GDM1 (cell line): Measurements from ENCODE around the gene MID2.
"Not testable (repeated sequence)": the region's sequence is repeated elsewhere in the genome, so short reads cannot be mapped to it uniquely, and the experiment has no call there.

Experiments used
- DNase-seq: peaks from one replicate; lab custom pipeline; 2025; lab: John Stamatoyannopoulos, UW

Gene MID2

DNA sequence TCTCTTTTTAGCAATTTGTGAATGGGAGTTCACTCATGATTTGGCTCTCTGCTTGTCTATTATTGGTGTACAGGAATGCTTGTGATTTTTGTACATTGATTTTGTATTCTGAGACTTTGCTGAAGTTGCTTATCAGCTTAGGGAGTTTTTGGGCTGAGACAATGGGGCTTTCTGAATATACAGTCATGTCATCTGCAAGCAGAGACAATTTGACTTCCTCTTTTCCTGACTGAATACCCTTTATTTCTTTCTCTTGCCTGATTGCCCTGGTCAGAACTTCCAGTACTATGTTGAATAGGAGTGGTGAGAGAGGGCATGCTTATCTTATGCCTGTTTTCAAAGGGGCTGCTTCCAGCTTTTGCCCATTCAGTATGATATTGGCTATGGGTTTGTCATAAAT is 129.7 kb downstream of the MID2 start:
- not testable (repeated sequence) for DNase-seq

DNA sequence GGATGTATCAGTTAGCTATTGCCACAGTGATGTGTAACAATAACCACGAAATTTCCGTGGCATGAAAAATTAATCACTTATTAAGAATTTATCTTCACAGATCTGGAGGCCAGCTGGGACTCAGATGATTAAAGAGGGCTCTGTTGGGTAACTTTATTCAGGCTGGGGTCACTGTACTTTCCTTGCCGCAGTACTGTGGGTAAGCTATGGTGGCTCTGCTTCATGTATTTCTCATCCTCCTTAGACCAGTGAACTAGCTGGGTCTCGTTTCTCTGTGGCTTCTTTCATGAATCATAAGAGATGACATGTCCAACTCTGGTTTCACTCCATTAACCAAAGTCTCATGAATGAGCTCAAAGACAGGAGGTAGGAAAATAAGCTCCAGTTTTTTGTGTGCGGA is 143.0 kb downstream of the MID2 start:
- no peak for DNase-seq

DNA sequence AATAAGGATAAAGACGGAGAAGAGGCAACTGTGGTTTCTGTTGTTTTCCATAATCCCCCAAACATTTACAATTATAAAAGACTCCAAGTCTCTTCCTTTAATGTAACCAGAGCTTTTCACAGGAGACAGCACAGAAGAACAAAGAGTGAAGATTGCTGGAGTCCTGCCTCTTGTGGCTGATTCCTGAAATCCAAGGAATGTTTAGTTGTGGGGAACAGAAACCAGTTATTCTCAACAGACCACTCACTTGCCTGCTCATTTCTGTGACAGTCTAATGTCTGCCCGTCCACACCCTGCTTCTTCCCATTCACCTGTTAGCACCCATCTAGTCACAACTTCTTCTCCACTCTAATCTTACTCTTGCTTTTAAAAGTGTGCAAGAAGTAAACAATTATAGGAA is 144.4 kb downstream of the MID2 start:
- DNase-seq, result no peak

DNA sequence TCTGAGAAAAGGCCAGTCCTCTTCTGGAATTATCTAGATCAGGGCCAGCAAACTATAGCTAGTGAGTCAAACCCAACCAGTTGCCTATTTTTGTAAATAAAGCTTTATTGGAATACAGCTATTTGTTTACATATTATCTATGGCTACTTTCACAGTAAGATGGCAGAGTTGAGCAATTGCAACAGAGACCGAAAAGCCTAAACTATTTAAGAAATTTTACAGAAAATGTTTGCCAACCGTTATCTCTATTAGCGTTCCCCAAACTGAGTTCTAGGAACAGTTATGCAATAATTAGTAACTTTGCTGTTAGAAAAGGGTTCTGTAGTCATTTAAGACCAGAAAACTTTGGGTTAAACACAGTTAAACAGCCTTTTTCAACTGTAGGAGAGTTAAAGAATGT is 146.0 kb downstream of the MID2 start:
- no peak for DNase-seq
